Measurements from ENCODE around the gene PLEKHA8.

DNA sequence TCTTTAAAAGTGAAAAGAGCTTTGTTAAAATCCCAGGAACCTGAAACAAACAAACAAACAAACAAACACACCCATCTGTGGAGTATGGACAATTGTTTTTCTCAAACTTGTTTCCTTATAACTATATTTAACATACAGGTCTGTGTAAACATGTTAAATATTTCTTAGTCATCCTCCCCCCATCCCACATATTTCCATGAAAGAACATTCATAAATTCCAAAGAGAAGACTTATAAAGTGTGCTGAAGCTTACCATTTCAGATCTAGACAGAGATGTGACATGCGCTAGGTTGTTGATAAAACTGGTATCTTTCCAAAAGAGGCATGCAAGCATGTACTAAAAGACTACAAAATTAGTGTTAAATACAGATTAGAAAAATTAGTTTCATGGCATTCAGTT, 8.3 kb upstream of the PLEKHA8 start:
- TF ChIP-seq, protein P1, sequence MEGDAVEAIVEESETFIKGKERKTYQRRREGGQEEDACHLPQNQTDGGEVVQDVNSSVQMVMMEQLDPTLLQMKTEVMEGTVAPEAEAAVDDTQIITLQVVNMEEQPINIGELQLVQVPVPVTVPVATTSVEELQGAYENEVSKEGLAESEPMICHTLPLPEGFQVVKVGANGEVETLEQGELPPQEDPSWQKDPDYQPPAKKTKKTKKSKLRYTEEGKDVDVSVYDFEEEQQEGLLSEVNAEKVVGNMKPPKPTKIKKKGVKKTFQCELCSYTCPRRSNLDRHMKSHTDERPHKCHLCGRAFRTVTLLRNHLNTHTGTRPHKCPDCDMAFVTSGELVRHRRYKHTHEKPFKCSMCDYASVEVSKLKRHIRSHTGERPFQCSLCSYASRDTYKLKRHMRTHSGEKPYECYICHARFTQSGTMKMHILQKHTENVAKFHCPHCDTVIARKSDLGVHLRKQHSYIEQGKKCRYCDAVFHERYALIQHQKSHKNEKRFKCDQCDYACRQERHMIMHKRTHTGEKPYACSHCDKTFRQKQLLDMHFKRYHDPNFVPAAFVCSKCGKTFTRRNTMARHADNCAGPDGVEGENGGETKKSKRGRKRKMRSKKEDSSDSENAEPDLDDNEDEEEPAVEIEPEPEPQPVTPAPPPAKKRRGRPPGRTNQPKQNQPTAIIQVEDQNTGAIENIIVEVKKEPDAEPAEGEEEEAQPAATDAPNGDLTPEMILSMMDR (IDR thresholded peaks at IDR 0.05 in 8 of 11, conservative IDR thresholded peaks at IDR 0.05 in 3 of 11) = no peak
- TF ChIP-seq POLR2A (IDR thresholded peaks at IDR 0.05) = no peak
